Neural cell (in vitro differentiated cells): ENCODE data around the gene CDHR2. TPM values are rescaled to one million over a fixed set of nuclear protein-coding genes. Genes with fewer than 3 reads are reported as not detected.

Source experiments
- H2AFZ ChIP-seq: fragments of 200-600, 300-800 bp; sonication (generic), shearing (Covaris generic); 2 replicates; pipeline ENCODE4 v1.6.0; 2014; ENCODE audit warnings: low read depth, mild to moderate bottlenecking, antibody characterized with exemption, low read length, moderate library complexity
- H3F3A ChIP-seq: fragments of 200-600 bp; shearing (Covaris generic); 2 replicates; pipeline ENCODE4 v1.6.1; 2016; ENCODE audit warnings: mild to moderate bottlenecking, moderate library complexity, mixed read lengths, antibody characterized with exemption, low read length; ENCODE audit not compliant: insufficient read depth, poor library complexity, severe bottlenecking
- H3K27ac ChIP-seq: fragments of 200-600, 300-800 bp; sonication (generic), shearing (Covaris generic); 2 replicates; pipeline ENCODE4 v1.5.1; 2014; ENCODE audit warnings: mild to moderate bottlenecking, low read length, moderate library complexity
- H3K27me3 ChIP-seq: fragments of 300-800, 200-600 bp; sonication (generic), shearing (Covaris generic); 2 replicates; pipeline ENCODE4 v1.6.0; 2014; ENCODE audit warnings: mild to moderate bottlenecking, low read depth, low read length, moderate library complexity; ENCODE audit not compliant: insufficient read depth
- H3K36me3 ChIP-seq: fragments of 300-800, 200-600 bp; sonication (generic), shearing (Covaris generic); 2 replicates; pipeline ENCODE4 v1.5.1; 2014; ENCODE audit warnings: mild to moderate bottlenecking, antibody characterized with exemption, low read length, moderate library complexity; ENCODE audit not compliant: insufficient read depth
- H3K4me2 ChIP-seq: fragments of 300-800, 200-600 bp; sonication (generic), shearing (Covaris generic); 2 replicates; pipeline ENCODE4 v1.6.0; 2014; ENCODE audit warnings: mild to moderate bottlenecking, low read length
- H3K4me3 ChIP-seq: fragments of 300-800, 200-600 bp; sonication (generic), shearing (Covaris generic); 2 replicates; pipeline ENCODE4 v1.5.1; 2014; ENCODE audit warnings: mild to moderate bottlenecking, low read length, moderate library complexity
- H3K79me2 ChIP-seq: fragments of 200-600 bp; shearing (Covaris generic); replicated peaks from 2 replicates; pipeline ENCODE4 v1.6.0; 2014; ENCODE audit warnings: mild to moderate bottlenecking, low read length, moderate library complexity; ENCODE audit not compliant: insufficient read depth
- H3K9ac ChIP-seq: fragments of 300-800, 200-600 bp; sonication (generic), shearing (Covaris generic); 2 replicates; pipeline ENCODE4 v1.6.1; 2016; ENCODE audit warnings: mild to moderate bottlenecking, low read length, mixed read lengths
- H3K9me2 ChIP-seq: fragments of 200-600 bp; shearing (Covaris generic); 2 replicates; pipeline ENCODE4 v1.6.1; 2016; ENCODE audit warnings: mild to moderate bottlenecking, low read length, mixed read lengths; ENCODE audit not compliant: insufficient read depth
- H3K9me3 ChIP-seq: fragments of 200-600, 300-800 bp; sonication (generic), shearing (Covaris generic); 2 replicates; pipeline ENCODE4 v1.6.1; 2016; ENCODE audit warnings: mild to moderate bottlenecking, mixed run types, low read length, moderate library complexity, mixed read lengths
- H4K20me1 ChIP-seq: fragments of 200-600 bp; shearing (Covaris generic); 2 replicates; pipeline ENCODE4 v1.6.1; 2016; ENCODE audit warnings: mild to moderate bottlenecking, mixed run types; ENCODE audit not compliant: insufficient read depth
- CTCF ChIP-seq: fragments of 450-650 bp; IDR thresholded peaks from 2 replicates; pipeline ENCODE4 v1.5.1; 2014; ENCODE audit warnings: antibody characterized with exemption, mild to moderate bottlenecking, moderate library complexity; ENCODE audit not compliant: poor library complexity, severe bottlenecking
- EP300 ChIP-seq: fragments of 450-650 bp; conservative IDR thresholded peaks from 2 replicates; pipeline ENCODE4 v1.6.1; 2014; ENCODE audit warnings: antibody characterized with exemption, mild to moderate bottlenecking, moderate library complexity; ENCODE audit not compliant: poor library complexity, severe bottlenecking
- EZH2 ChIP-seq: fragments of 200-600, 300-800 bp; shearing (Covaris generic), sonication (generic); IDR thresholded peaks from 2 replicates; pipeline ENCODE4 v1.6.1; 2014; ENCODE audit warnings: antibody characterized with exemption, low read length, borderline replicate concordance, mild to moderate bottlenecking; ENCODE audit not compliant: insufficient read depth, poor library complexity, severe bottlenecking
- MXI1 ChIP-seq: fragments of 450-650 bp; conservative IDR thresholded peaks from 2 replicates; pipeline ENCODE4 v1.6.1; 2014; ENCODE audit warnings: antibody characterized with exemption, mild to moderate bottlenecking; ENCODE audit not compliant: poor library complexity, severe bottlenecking
- POLR2AphosphoS5 ChIP-seq: IDR thresholded peaks from 2 replicates; pipeline ENCODE4 v1.6.1; 2012
- RAD21 ChIP-seq: fragments of 450-650 bp; conservative IDR thresholded peaks from 2 replicates; pipeline ENCODE4 v1.6.1; 2014; ENCODE audit warnings: antibody characterized with exemption, mild to moderate bottlenecking, moderate library complexity
- REST ChIP-seq: IDR thresholded peaks from 2 replicates; pipeline ENCODE4 v1.6.1; 2012; ENCODE audit warnings: borderline replicate concordance
- SMC3 ChIP-seq: fragments of 450-650 bp; conservative IDR thresholded peaks from 2 replicates; pipeline ENCODE4 v1.6.1; 2014; ENCODE audit warnings: antibody characterized with exemption, mild to moderate bottlenecking, moderate library complexity; ENCODE audit not compliant: poor library complexity
- TAF1 ChIP-seq: IDR thresholded peaks from 2 replicates; pipeline ENCODE4 v1.6.1; 2012; ENCODE audit warnings: low read depth
- polyA plus RNA-seq: library from polyadenylated mRNA; depleted of rRNA; stranded (reverse); fragments of >200 nt; gene quantifications from 2 replicates; pipeline ENCODE4 v1.2.3, GENCODE V29; 2014

The CDHR2 gene
- polyA plus RNA-seq, 1 donor from 2014 or later = 1.0 TPM

- peak overlapping the region; percentile 80 for H3K4me2 ChIP-seq
- TF ChIP-seq EZH2 = no peak
- no peak for TF ChIP-seq EP300
- TF ChIP-seq SMC3 = no peak
- TF ChIP-seq REST = no peak
- no peak for TF ChIP-seq POLR2AphosphoS5
- no peak for TF ChIP-seq RAD21
- no peak for TF ChIP-seq TAF1
- no peak for TF ChIP-seq CTCF
- no peak for TF ChIP-seq MXI1
- peaks cover 39% of the 10 kb centered on the region for H3K79me2 ChIP-seq
These were observed 59.1 kb downstream of the CDHR2 start for GRCh38 chr5:176608142-176608705.

GRCh38 chr5:176608937-176609723 lies 60.0 kb downstream of the CDHR2 start:
- Histone ChIP-seq H3K4me3 (peak overlapping the region; percentile 74), H3K4me2 (peak overlapping the region; percentile 80), H3K27ac (peak overlapping the region; percentile 53), H3K27me3 (peaks cover 18% of the 10 kb centered on the region), H3K79me2 (peaks cover 32% of the 10 kb centered on the region), H3K36me3 (no peaks in the 10 kb centered on the region), H4K20me1 (no peaks in the 10 kb centered on the region), H3K9ac (peak overlapping the region; percentile 85), H3K9me2 (no peaks in the 10 kb centered on the region), H3F3A (no peaks in the 10 kb centered on the region), H3K9me3 (no peaks in the 10 kb centered on the region), H2AFZ (no peak overlapping the region)
- no peak for TF ChIP-seq EP300
- TF ChIP-seq POLR2AphosphoS5 = peak; percentile 53
- peak; percentile 15 for TF ChIP-seq REST
- no peak for TF ChIP-seq SMC3
- no peak for TF ChIP-seq MXI1
- no peak for TF ChIP-seq CTCF
- TF ChIP-seq RAD21 = no peak
- TF ChIP-seq EZH2 = no peak
- no peak for TF ChIP-seq TAF1

More at GRCh38 chr5:176608142-176608705, 59.1 kb downstream of the CDHR2 start:
- Histone ChIP-seq H3K9me2 (no peaks in the 10 kb centered on the region), H4K20me1 (no peaks in the 10 kb centered on the region), H2AFZ (no peak overlapping the region), H3K27ac (peak overlapping the region; percentile 53), H3K9ac (peak overlapping the region; percentile 85), H3K36me3 (no peaks in the 10 kb centered on the region), H3K27me3 (peaks cover 18% of the 10 kb centered on the region), H3K9me3 (no peaks in the 10 kb centered on the region), H3K4me3 (peak overlapping the region; percentile 74), H3F3A (no peaks in the 10 kb centered on the region)
